Lung (tissue), 12 donors: Measurements from ENCODE around the gene PDXK. TPM values are rescaled to one million over a fixed set of nuclear protein-coding genes. Genes with fewer than 3 reads are reported as not detected.

Experiments used
- ATAC-seq: fragments of 200-7000 bp; cut with Tn5 transposase; one replicate; pipeline ENCODE4 v1.9.1; 2020; ENCODE audit warnings: moderate number of reproducible peaks; ENCODE audit not compliant: insufficient read depth, low FRiP score
- DNase-seq, 3 donors: peaks; one replicate each; pipeline ENCODE4 v3.0.0-alpha.2; 2013 to 2017
- H3K27ac ChIP-seq, 2 donors: one replicate each; pipeline ENCODE4 v1.5.1; 2013; ENCODE audit warnings: mild to moderate bottlenecking in 2 of 2, moderate library complexity in 2 of 2, control low read depth in 1 of 2, inconsistent platforms in 1 of 2, low read depth in 1 of 2, low read length in 1 of 2
- H3K27me3 ChIP-seq, 3 donors: one replicate each; pipeline ENCODE4 v1.5.1; 2013; ENCODE audit warnings: low read length in 2 of 3; ENCODE audit not compliant: control insufficient read depth in 3 of 3, insufficient read depth in 3 of 3
- H3K36me3 ChIP-seq, 4 donors: one replicate each; pipeline ENCODE4 v1.5.1; 2013; ENCODE audit warnings: low read length in 4 of 4, mild to moderate bottlenecking in 1 of 4, moderate library complexity in 1 of 4; ENCODE audit not compliant: control insufficient read depth in 4 of 4, insufficient read depth in 4 of 4
- H3K4me1 ChIP-seq, 5 donors: one replicate each; pipeline ENCODE4 v1.5.1; 2013; ENCODE audit warnings: low read length in 5 of 5, mild to moderate bottlenecking in 2 of 5, moderate library complexity in 1 of 5; ENCODE audit not compliant: control insufficient read depth in 5 of 5, insufficient read depth in 5 of 5
- H3K4me3 ChIP-seq: one replicate; pipeline ENCODE4 v1.5.1; 2013; ENCODE audit warnings: mild to moderate bottlenecking, control low read depth, moderate library complexity
- H3K9ac ChIP-seq, 2 donors: one replicate each; pipeline ENCODE4 v1.5.1; 2013; ENCODE audit warnings: low read length in 2 of 2, control low read depth in 1 of 2; ENCODE audit not compliant: insufficient read depth in 1 of 2
- H3K9me3 ChIP-seq, 4 donors: one replicate each; pipeline ENCODE4 v1.5.1; 2013; ENCODE audit warnings: low read length in 3 of 4, mild to moderate bottlenecking in 1 of 4, moderate library complexity in 1 of 4; ENCODE audit not compliant: control insufficient read depth in 4 of 4, insufficient read depth in 3 of 4
- CTCF ChIP-seq: IDR thresholded peaks from 2 replicates; pipeline ENCODE4 v1.5.1; 2012; ENCODE audit warnings: mild to moderate bottlenecking; ENCODE audit errors: control extremely low read depth, extremely low read depth
- WGBS, 2 donors: extraction: QIAGEN DNeasy Blood & Tissue Kit; methylation state at CpG; one replicate each; pipeline ENCODE4 v1.1.7; 2013; 5-methylcytosine and 5-hydroxymethylcytosine counted together
- polyA plus RNA-seq, 2 donors: library from polyadenylated mRNA; stranded (reverse); fragments of 200-250 nt; gene quantifications; one replicate each; pipeline ENCODE4 v1.2.1, GENCODE V29; 2013
- total RNA-seq, 2 donors: library from RNA; depleted of rRNA in 1 of 2; stranded (reverse); fragments of >200 nt in 1 of 2; gene quantifications; one replicate each; pipeline ENCODE4 v1.2.1, GENCODE V29; 2014 to 2021
- donor health status: control.
- donor health status: control.
- donor health status: Bipolar disorder and iron deficiency.
- donor health status: healthy.
- donor health status: DM: yes; HTN: yes; CAD: no.

The PDXK gene
- total and polyA plus RNA-seq, 4 donors, result 62.7 to 276 (median 157) TPM

GRCh38 chr21:43688906-43689305 is 30.0 kb upstream of the PDXK start:
- no peak for ATAC-seq
- no peak for DNase-seq
- no peak for TF ChIP-seq CTCF
- H3K9me3 ChIP-seq, result no peaks in the 10 kb centered on the region
- H3K36me3 ChIP-seq, result peaks cover 24 to 74% (median 37%) of the 10 kb centered on the region in 4 donors
- no peak overlapping the region for H3K4me3 ChIP-seq
- H3K27me3 ChIP-seq, result no peaks in the 10 kb centered on the region
- 91 to 96% methylated on average over 12 of the region's 12 CpGs for WGBS, 2 donors
- H3K27ac ChIP-seq, result no peak overlapping the region
- H3K4me1 ChIP-seq, result peaks cover 0 to 2% (median 0%) of the 10 kb centered on the region in 5 donors
- H3K9ac ChIP-seq, result no peak overlapping the region

GRCh38 chr21:43689556-43690337 is 29.2 kb upstream of the PDXK start:
- no peaks in the 10 kb centered on the region for H3K27me3 ChIP-seq
- no peak overlapping the region for H3K27ac ChIP-seq
- H3K4me1 ChIP-seq, result peaks cover 0 to 2% (median 0%) of the 10 kb centered on the region in 5 donors
- no peak for DNase-seq
- peaks cover 24 to 81% (median 33%) of the 10 kb centered on the region in 4 donors for H3K36me3 ChIP-seq
- no peak for ATAC-seq
- H3K9me3 ChIP-seq, result no peaks in the 10 kb centered on the region
- WGBS, 2 donors, result 92 to 93% methylated on average over 32 of the region's 32 CpGs
- H3K9ac ChIP-seq, result no peak overlapping the region
- H3K4me3 ChIP-seq, result no peak overlapping the region
- TF ChIP-seq CTCF, result no peak

- H3K9me3 ChIP-seq, result no peaks in the 10 kb centered on the region
- H3K4me1 ChIP-seq, result no peaks in the 10 kb centered on the region
- H3K4me3 ChIP-seq, result no peak overlapping the region
- 93 to 99% methylated on average over 7 of the region's 7 CpGs for WGBS, 2 donors
- peaks cover 24 to 75% (median 28%) of the 10 kb centered on the region in 4 donors for H3K36me3 ChIP-seq
- no peak overlapping the region for H3K27ac ChIP-seq
- no peak for ATAC-seq
- no peak for DNase-seq
- no peak overlapping the region for H3K9ac ChIP-seq
- no peak for TF ChIP-seq CTCF
- H3K27me3 ChIP-seq, result no peaks in the 10 kb centered on the region
These were observed 28.6 kb upstream of the PDXK start for GRCh38 chr21:43690346-43690745.
